ENCODE measurements around the gene TDRD10.

Gene TDRD10

GRCh38 chr1:154590756-154591155, 88.7 kb downstream of the TDRD10 start:
- Histone ChIP-seq H2AK5ac (ENCODE audit: low read depth, low read length) (no peak overlapping the region), H3K14ac (ENCODE audit: low read length) (no peak overlapping the region), H3K9me3 (replicated peaks in 1 of 2; ENCODE audit: control insufficient read depth in 2 of 2, insufficient read depth in 1 of 2, low read depth in 1 of 2, low read length in 2 of 2) (no peaks in the 10 kb centered on the region), H3K4ac (ENCODE audit: low read length) (no peak overlapping the region), H3K36me3 (replicated peaks in 1 of 2; ENCODE audit: control insufficient read depth in 2 of 2, insufficient read depth in 2 of 2, low read length in 2 of 2) (peaks cover 53 to 98% of the 10 kb centered on the region in 2 donors), H2BK12ac (ENCODE audit: low read length) (no peak overlapping the region), H2BK120ac (ENCODE audit: low read depth, low read length) (no peak overlapping the region), H2BK5ac (ENCODE audit: low read length) (no peak overlapping the region), H3K9ac (ENCODE audit: low read depth, low read length, poor library complexity) (no peak overlapping the region), H4K91ac (ENCODE audit: low read depth, low read length, poor library complexity) (no peak overlapping the region), H2BK15ac (ENCODE audit: low read length) (no peak overlapping the region), H3K4me1 (ENCODE audit: control insufficient read depth in 2 of 2, insufficient read depth in 1 of 2, low read depth in 1 of 2, low read length in 2 of 2) (no peaks in the 10 kb centered on the region), H3K27me3 (ENCODE audit: control insufficient read depth in 3 of 3, insufficient read depth in 3 of 3, low read depth in 1 of 3, low read length in 3 of 3) (no peaks in the 10 kb centered on the region), H3K4me2 (ENCODE audit: insufficient read depth, low read length, poor library complexity, severe bottlenecking) (no peak overlapping the region), H2AFZ (ENCODE audit: low read length) (no peak overlapping the region), H3K79me1 (ENCODE audit: low read depth, low read length) (no peaks in the 10 kb centered on the region), H4K8ac (ENCODE audit: low read depth, low read length) (no peak overlapping the region), H3K18ac (ENCODE audit: low read length) (no peak overlapping the region), H3K27ac (replicated peaks; ENCODE audit: low read length) (no peak overlapping the region), H3K4me3 (ENCODE audit: low read length in 2 of 2) (no peak overlapping the region), H3K23ac (ENCODE audit: low read depth, low read length, poor library complexity) (no peak overlapping the region)
- no CpG with 5 or more reads among the region's 5 CpGs for WGBS, 2 donors (ENCODE audit: extremely low coverage in 2 of 2, insufficient read length in 2 of 2, insufficient replicate concordance in 1 of 2)
- DNase-seq (ENCODE audit: low spot score), result no peak

- no CpG with 5 or more reads among the region's 7 CpGs for WGBS, 2 donors (ENCODE audit: extremely low coverage in 2 of 2, insufficient read length in 2 of 2, insufficient replicate concordance in 1 of 2)
- Histone ChIP-seq H3K4me1 (ENCODE audit: control insufficient read depth in 2 of 2, insufficient read depth in 1 of 2, low read depth in 1 of 2, low read length in 2 of 2) (no peaks in the 10 kb centered on the region), H3K23ac (ENCODE audit: low read depth, low read length, poor library complexity) (no peak overlapping the region), H2AK5ac (ENCODE audit: low read depth, low read length) (no peak overlapping the region), H4K8ac (ENCODE audit: low read depth, low read length) (no peak overlapping the region), H2BK120ac (ENCODE audit: low read depth, low read length) (no peak overlapping the region), H3K27ac (replicated peaks; ENCODE audit: low read length) (no peak overlapping the region), H3K36me3 (replicated peaks in 1 of 2; ENCODE audit: control insufficient read depth in 2 of 2, insufficient read depth in 2 of 2, low read length in 2 of 2) (peaks cover 52 to 98% of the 10 kb centered on the region in 2 donors), H3K18ac (ENCODE audit: low read length) (no peak overlapping the region), H3K4me3 (ENCODE audit: low read length in 2 of 2) (no peak overlapping the region), H3K9ac (ENCODE audit: low read depth, low read length, poor library complexity) (no peak overlapping the region), H2AFZ (ENCODE audit: low read length) (no peak overlapping the region), H2BK5ac (ENCODE audit: low read length) (no peak overlapping the region), H3K4me2 (ENCODE audit: insufficient read depth, low read length, poor library complexity, severe bottlenecking) (no peak overlapping the region), H4K91ac (ENCODE audit: low read depth, low read length, poor library complexity) (no peak overlapping the region), H3K4ac (ENCODE audit: low read length) (no peak overlapping the region), H2BK15ac (ENCODE audit: low read length) (no peak overlapping the region), H3K79me1 (ENCODE audit: low read depth, low read length) (no peaks in the 10 kb centered on the region), H3K27me3 (ENCODE audit: control insufficient read depth in 3 of 3, insufficient read depth in 3 of 3, low read depth in 1 of 3, low read length in 3 of 3) (no peaks in the 10 kb centered on the region), H2BK12ac (ENCODE audit: low read length) (no peak overlapping the region), H3K9me3 (replicated peaks in 1 of 2; ENCODE audit: control insufficient read depth in 2 of 2, insufficient read depth in 1 of 2, low read depth in 1 of 2, low read length in 2 of 2) (no peaks in the 10 kb centered on the region), H3K14ac (ENCODE audit: low read length) (no peak overlapping the region)
- DNase-seq (ENCODE audit: low spot score), result no peak
These were observed 89.2 kb downstream of the TDRD10 start for GRCh38 chr1:154591206-154591605.

DNA sequence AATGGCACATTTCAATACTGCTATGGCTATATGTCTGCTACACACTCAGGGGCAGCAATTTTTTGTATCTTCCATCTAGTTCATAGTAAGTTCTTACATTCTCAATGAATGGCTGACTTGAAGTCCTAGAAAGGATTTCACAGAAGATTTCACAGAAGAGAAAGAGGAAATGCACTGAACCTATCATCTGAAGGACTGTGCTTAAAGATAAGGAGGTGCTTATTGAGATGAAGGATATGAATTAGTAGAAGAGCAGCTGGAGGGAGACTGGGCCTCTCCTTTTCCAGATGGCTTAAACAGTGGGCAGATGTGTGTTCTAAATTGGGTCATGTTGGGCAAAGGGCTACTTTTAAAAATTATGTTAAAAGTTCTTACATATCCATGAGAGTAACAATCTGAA, 91.4 kb downstream of the TDRD10 start:
- H4K8ac ChIP-seq (ENCODE audit: low read depth, low read length), result no peak overlapping the region
- no peaks in the 10 kb centered on the region for H3K79me1 ChIP-seq (ENCODE audit: low read depth, low read length)
- no peak overlapping the region for H2BK15ac ChIP-seq (ENCODE audit: low read length)
- no peak overlapping the region for H2AFZ ChIP-seq (ENCODE audit: low read length)
- no peak overlapping the region for H3K4me2 ChIP-seq (ENCODE audit: insufficient read depth, low read length, poor library complexity, severe bottlenecking)
- H3K4me3 ChIP-seq (ENCODE audit: low read length in 2 of 2), result no peak overlapping the region
- H3K27me3 ChIP-seq (ENCODE audit: control insufficient read depth in 3 of 3, insufficient read depth in 3 of 3, low read depth in 1 of 3, low read length in 3 of 3), result no peaks in the 10 kb centered on the region
- no peak overlapping the region for H2BK12ac ChIP-seq (ENCODE audit: low read length)
- no peak overlapping the region for H4K91ac ChIP-seq (ENCODE audit: low read depth, low read length, poor library complexity)
- H3K23ac ChIP-seq (ENCODE audit: low read depth, low read length, poor library complexity), result no peak overlapping the region
- H3K14ac ChIP-seq (ENCODE audit: low read length), result no peak overlapping the region
- H3K4ac ChIP-seq (ENCODE audit: low read length), result no peak overlapping the region
- no peak overlapping the region for H3K27ac ChIP-seq (replicated peaks; ENCODE audit: low read length)
- no peak for DNase-seq (ENCODE audit: low spot score)
- no peak overlapping the region for H2BK5ac ChIP-seq (ENCODE audit: low read length)
- no peaks in the 10 kb centered on the region for H3K9me3 ChIP-seq (replicated peaks in 1 of 2; ENCODE audit: control insufficient read depth in 2 of 2, insufficient read depth in 1 of 2, low read depth in 1 of 2, low read length in 2 of 2)
- H2BK120ac ChIP-seq (ENCODE audit: low read depth, low read length), result no peak overlapping the region
- no peak overlapping the region for H3K9ac ChIP-seq (ENCODE audit: low read depth, low read length, poor library complexity)
- peaks cover 56 to 98% of the 10 kb centered on the region in 2 donors for H3K36me3 ChIP-seq (replicated peaks in 1 of 2; ENCODE audit: control insufficient read depth in 2 of 2, insufficient read depth in 2 of 2, low read length in 2 of 2)
- H2AK5ac ChIP-seq (ENCODE audit: low read depth, low read length), result no peak overlapping the region
- no peak overlapping the region for H3K18ac ChIP-seq (ENCODE audit: low read length)
- H3K4me1 ChIP-seq (ENCODE audit: control insufficient read depth in 2 of 2, insufficient read depth in 1 of 2, low read depth in 1 of 2, low read length in 2 of 2), result no peaks in the 10 kb centered on the region

GRCh38 chr1:154594811-154595210, 92.8 kb downstream of the TDRD10 start:
- H3K9me3 ChIP-seq (replicated peaks in 1 of 2; ENCODE audit: control insufficient read depth in 2 of 2, insufficient read depth in 1 of 2, low read depth in 1 of 2, low read length in 2 of 2), result no peaks in the 10 kb centered on the region
- no peaks in the 10 kb centered on the region for H3K27me3 ChIP-seq (ENCODE audit: control insufficient read depth in 3 of 3, insufficient read depth in 3 of 3, low read depth in 1 of 3, low read length in 3 of 3)
- H3K4ac ChIP-seq (ENCODE audit: low read length), result no peak overlapping the region
- no peak overlapping the region for H3K4me2 ChIP-seq (ENCODE audit: insufficient read depth, low read length, poor library complexity, severe bottlenecking)
- H2BK15ac ChIP-seq (ENCODE audit: low read length), result no peak overlapping the region
- no peak overlapping the region for H4K8ac ChIP-seq (ENCODE audit: low read depth, low read length)
- no peak overlapping the region for H3K27ac ChIP-seq (replicated peaks; ENCODE audit: low read length)
- no CpG with 5 or more reads among the region's 7 CpGs for WGBS, 2 donors (ENCODE audit: extremely low coverage in 2 of 2, insufficient read length in 2 of 2, insufficient replicate concordance in 1 of 2)
- H4K91ac ChIP-seq (ENCODE audit: low read depth, low read length, poor library complexity), result no peak overlapping the region
- no peak for DNase-seq (ENCODE audit: low spot score)
- H2BK5ac ChIP-seq (ENCODE audit: low read length), result no peak overlapping the region
- H2AK5ac ChIP-seq (ENCODE audit: low read depth, low read length), result no peak overlapping the region
- H2BK12ac ChIP-seq (ENCODE audit: low read length), result no peak overlapping the region
- no peak overlapping the region for H3K4me3 ChIP-seq (ENCODE audit: low read length in 2 of 2)
- peaks cover 0 to 2% of the 10 kb centered on the region in 2 donors for H3K4me1 ChIP-seq (ENCODE audit: control insufficient read depth in 2 of 2, insufficient read depth in 1 of 2, low read depth in 1 of 2, low read length in 2 of 2)
- peaks cover 3% of the 10 kb centered on the region for H3K79me1 ChIP-seq (ENCODE audit: low read depth, low read length)
- no peak overlapping the region for H3K23ac ChIP-seq (ENCODE audit: low read depth, low read length, poor library complexity)
- H2AFZ ChIP-seq (ENCODE audit: low read length), result no peak overlapping the region
- H3K14ac ChIP-seq (ENCODE audit: low read length), result no peak overlapping the region
- H2BK120ac ChIP-seq (ENCODE audit: low read depth, low read length), result no peak overlapping the region
- no peak overlapping the region for H3K18ac ChIP-seq (ENCODE audit: low read length)
- H3K9ac ChIP-seq (ENCODE audit: low read depth, low read length, poor library complexity), result no peak overlapping the region
- H3K36me3 ChIP-seq (replicated peaks in 1 of 2; ENCODE audit: control insufficient read depth in 2 of 2, insufficient read depth in 2 of 2, low read length in 2 of 2), result peaks cover 46 to 98% of the 10 kb centered on the region in 2 donors
